PC-9 (cell line): ENCODE measurements around the gene LPCAT2. TPM values are rescaled to one million over a fixed set of nuclear protein-coding genes. Genes with fewer than 3 reads are reported as not detected.

Experiments used
- BruUV-seq: library from RNA; stranded (reverse); fragments of 400-500 nt; replicated peaks from 2 replicates; lab custom pipeline; 2021; lab: Mats Ljungman, UMichigan
- CTCF ChIA-PET: fragments of 300-600 bp; sonication (Branson Sonifier 250); formaldehyde crosslinking; loops from one replicate; lab custom pipeline; 2022; ENCODE audit warnings: antibody characterized with exemption; lab: Charles Lee
- POLR2A ChIA-PET: fragments of 300-600 bp; sonication (Branson Sonifier 250); formaldehyde crosslinking; loops from one replicate; lab custom pipeline; 2022; ENCODE audit warnings: antibody characterized with exemption; ENCODE audit not compliant: unreplicated experiment; lab: Charles Lee
- DNase-seq, 2 experiments: peaks; one replicate each; pipeline versions ENCODE4 v3.0.0 to v3.0.0-alpha.2; 2015 to 2022; ENCODE audit warnings: mixed read lengths in 1 of 2
- H2AFZ ChIP-seq: fragments of 200-600 bp; sonication (generic); 2 replicates; pipeline ENCODE4 v1.8.1; 2017; ENCODE audit warnings: antibody characterized with exemption
- H3F3A ChIP-seq: fragments of 200-600 bp; sonication (generic); 2 replicates; pipeline ENCODE4 v1.8.1; 2017; ENCODE audit warnings: antibody characterized with exemption, mild to moderate bottlenecking, low read depth; ENCODE audit not compliant: insufficient read depth
- H3K27ac ChIP-seq: fragments of 200-600 bp; sonication (generic); 2 replicates; pipeline ENCODE4 v1.6.1; 2016; ENCODE audit warnings: mixed run types
- H3K27me3 ChIP-seq: fragments of 200-600 bp; sonication (generic); 2 replicates; pipeline ENCODE4 v1.6.1; 2016; ENCODE audit warnings: low read depth, mixed run types; ENCODE audit not compliant: insufficient read depth
- H3K36me3 ChIP-seq: fragments of 200-600 bp; sonication (generic); 2 replicates; pipeline ENCODE4 v1.6.1; 2016; ENCODE audit warnings: low read depth, mixed run types
- H3K4me1 ChIP-seq: fragments of 200-600 bp; sonication (generic); replicated peaks from 2 replicates; pipeline ENCODE4 v1.6.1; 2016; ENCODE audit warnings: mixed run types; ENCODE audit not compliant: insufficient read depth
- H3K4me2 ChIP-seq: fragments of 200-600 bp; sonication (generic); 2 replicates; pipeline ENCODE4 v1.6.1; 2017; ENCODE audit warnings: mixed run types
- H3K4me3 ChIP-seq: fragments of 200-600 bp; sonication (generic); 2 replicates; pipeline ENCODE4 v1.6.1; 2016; ENCODE audit warnings: mixed run types
- H3K79me2 ChIP-seq: fragments of 200-600 bp; sonication (generic); 2 replicates; pipeline ENCODE4 v1.6.1; 2017; ENCODE audit warnings: low read depth, mixed run types
- H3K9me2 ChIP-seq: fragments of 200-600 bp; sonication (generic); 2 replicates; pipeline ENCODE4 v1.8.1; 2017; ENCODE audit warnings: mild to moderate bottlenecking; ENCODE audit not compliant: insufficient read depth
- H3K9me3 ChIP-seq: fragments of 200-600 bp; sonication (generic); 2 replicates; pipeline ENCODE4 v1.8.1; 2016; ENCODE audit warnings: low read depth; ENCODE audit not compliant: insufficient read depth
- H4K20me1 ChIP-seq: fragments of 200-600 bp; sonication (generic); 2 replicates; pipeline ENCODE4 v1.8.1; 2017; ENCODE audit not compliant: insufficient read depth
- CTCF ChIP-seq: fragments of 200-600 bp; sonication (generic); conservative IDR thresholded peaks from 2 replicates; pipeline ENCODE4 v1.6.1; 2017; ENCODE audit warnings: mixed run types, antibody characterized with exemption, mild to moderate bottlenecking, moderate library complexity
- EZH2 ChIP-seq: fragments of 200-600 bp; sonication (generic); IDR thresholded peaks from 2 replicates; pipeline ENCODE4 v1.8.0; 2017; ENCODE audit warnings: antibody characterized with exemption, low read depth
- intact Hi-C: fragments of 100-400 bp; cut with micrococcal nuclease; formaldehyde crosslinking; loops from one replicate; pipeline ENCODE4 v1.10.0; 2022; ENCODE audit not compliant: unreplicated experiment
- total RNA-seq: library from RNA; stranded (reverse); gene quantifications from 2 replicates; pipeline ENCODE4 v1.2.3, GENCODE V29; 2021

LPCAT2 gene
- total RNA-seq, 1 experiment from 2014 or later = 87.7 TPM

GRCh38 chr16:55562936-55563335, 54.1 kb downstream of the LPCAT2 start:
- Histone ChIP-seq H2AFZ (no peak overlapping the region), H3K9me2 (no peaks in the 10 kb centered on the region), H3F3A (0 out of 2 replicates have a peak, but pooled peaks cover 1% of the 10 kb centered on the region), H3K4me1 (peaks cover 11% of the 10 kb centered on the region; the same call in 1 of the 2 replicates), H4K20me1 (no peaks in the 10 kb centered on the region), H3K27me3 (no peaks in the 10 kb centered on the region), H3K9me3 (no peaks in the 10 kb centered on the region), H3K4me3 (no peak overlapping the region), H3K36me3 (peaks cover 10% of the 10 kb centered on the region; the same call in 1 of the 2 replicates), H3K27ac (no peak overlapping the region), H3K79me2 (no peaks in the 10 kb centered on the region), H3K4me2 (no peak overlapping the region)
- TF ChIP-seq CTCF (no peak), EZH2 (no peak)
- no peak for DNase-seq
- POLR2A ChIA-PET = no interaction called here
- CTCF ChIA-PET = no interaction called here
- BruUV-seq = no TSS peak
- intact Hi-C loops = no loop called here

- no peak for TF ChIP-seq CTCF
- TF ChIP-seq EZH2 = no peak
- BruUV-seq = no TSS peak
These were observed 54.9 kb downstream of the LPCAT2 start for GRCh38 chr16:55563797-55564196.

GRCh38 chr16:55565086-55565485, 56.2 kb downstream of the LPCAT2 start:
- Histone ChIP-seq H3K4me3 (no peak overlapping the region), H3K4me2 (no peak overlapping the region), H3K9me3 (no peaks in the 10 kb centered on the region), H3K27me3 (no peaks in the 10 kb centered on the region), H3K36me3 (peaks cover 10% of the 10 kb centered on the region; the same call in 1 of the 2 replicates), H4K20me1 (no peaks in the 10 kb centered on the region), H3K9me2 (no peaks in the 10 kb centered on the region), H3K4me1 (no peaks in the 10 kb centered on the region), H3K79me2 (no peaks in the 10 kb centered on the region), H3K27ac (no peak overlapping the region), H2AFZ (no peak overlapping the region), H3F3A (no peaks in the 10 kb centered on the region)
- DNase-seq = no peak
- POLR2A ChIA-PET = no interaction called here
- intact Hi-C loops = no loop called here
- no TSS peak for BruUV-seq
- CTCF ChIA-PET = no interaction called here
- TF ChIP-seq EZH2 = no peak
- no peak for TF ChIP-seq CTCF

More at GRCh38 chr16:55563797-55564196, 54.9 kb downstream of the LPCAT2 start:
- H3K9me2 ChIP-seq = no peaks in the 10 kb centered on the region
- H3K79me2 ChIP-seq = no peaks in the 10 kb centered on the region
- H3K4me2 ChIP-seq = no peak overlapping the region
- no peak overlapping the region for H3K27ac ChIP-seq
- ChIA-PET POLR2A (interaction anchor here (0.7 kb wide), 1 partner anchor 23 kb away, joined by 4 read pairs; no protein-coding TSS in a partner anchor), CTCF (no interaction called here)
- DNase-seq = no peak
- peaks cover 11% of the 10 kb centered on the region; the same call in 1 of the 2 replicates for H3K4me1 ChIP-seq
- H2AFZ ChIP-seq = no peak overlapping the region
- H3F3A ChIP-seq = no peaks in the 10 kb centered on the region
- no peak overlapping the region for H3K4me3 ChIP-seq
- H3K9me3 ChIP-seq = no peaks in the 10 kb centered on the region
- intact Hi-C loops = no loop called here
- H3K27me3 ChIP-seq = no peaks in the 10 kb centered on the region
- H4K20me1 ChIP-seq = no peaks in the 10 kb centered on the region
- peaks cover 10% of the 10 kb centered on the region; the same call in 1 of the 2 replicates for H3K36me3 ChIP-seq
